ENCODE measurements around the gene RPTN. TPM values are rescaled to one million over a fixed set of nuclear protein-coding genes. Genes with fewer than 3 reads are reported as not detected.

Gene RPTN
- total RNA-seq, 1 experiment from 2014 or later: not detected

GRCh38 chr1:152112101-152112884 lies 46.7 kb downstream of the RPTN start:
- BruUV-seq (replicated peaks): no TSS peak
- CTCF ChIA-PET: interaction anchor here (0.6 to 5.5 kb wide), 6 partner anchors 11 to 112 kb away, joined by 3 to 78 read pairs (median 4); no protein-coding TSS in a partner anchor
- no peaks in the 10 kb centered on the region for H3K36me3 Mint-ChIP-seq (ENCODE audit: insufficient read depth, unreplicated experiment)
- H3K4me3 Mint-ChIP-seq (ENCODE audit: unreplicated experiment): no peak overlapping the region
- peaks cover 7% of the 10 kb centered on the region for H3K9me3 Mint-ChIP-seq (ENCODE audit: unreplicated experiment)
- H3K27me3 Mint-ChIP-seq (ENCODE audit: insufficient read depth, unreplicated experiment): no peaks in the 10 kb centered on the region
- intact Hi-C loops (cut with micrococcal nuclease): no loop called here
- no peaks in the 10 kb centered on the region for H3K4me1 Mint-ChIP-seq (ENCODE audit: insufficient read depth, unreplicated experiment)
- H3K27ac Mint-ChIP-seq (ENCODE audit: low read depth, unreplicated experiment): no peak overlapping the region
- DNase-seq (ENCODE audit: unreplicated experiment): no peak
- TF ChIP-seq CTCF (IDR thresholded peaks at IDR 0.05; ENCODE audit: unreplicated experiment): no peak
- POLR2A ChIA-PET: interaction anchor here (0.6 to 4.5 kb wide), 6 partner anchors 8 to 71 kb away, joined by 3 to 45 read pairs (median 6); no protein-coding TSS in a partner anchor

- TF ChIP-seq CTCF (IDR thresholded peaks at IDR 0.05; ENCODE audit: unreplicated experiment): no peak
- H3K27ac Mint-ChIP-seq (ENCODE audit: low read depth, unreplicated experiment): no peak overlapping the region
- H3K9me3 Mint-ChIP-seq (ENCODE audit: unreplicated experiment): peaks cover 7% of the 10 kb centered on the region
- DNase-seq (ENCODE audit: unreplicated experiment): no peak
- POLR2A ChIA-PET: interaction anchor here (1.3 to 4.5 kb wide), 7 partner anchors 16 to 119 kb away, joined by 3 to 45 read pairs (median 15); partner anchors contain the start of gene S100A11
- no peak overlapping the region for H3K4me3 Mint-ChIP-seq (ENCODE audit: unreplicated experiment)
- no TSS peak for BruUV-seq (replicated peaks)
- intact Hi-C loops (cut with micrococcal nuclease): loop anchor here (2.0 kb wide), 1 partner anchor 31 kb away; no protein-coding TSS in a partner anchor
- no peaks in the 10 kb centered on the region for H3K4me1 Mint-ChIP-seq (ENCODE audit: insufficient read depth, unreplicated experiment)
- no peaks in the 10 kb centered on the region for H3K36me3 Mint-ChIP-seq (ENCODE audit: insufficient read depth, unreplicated experiment)
- CTCF ChIA-PET: interaction anchor here (0.6 to 5.5 kb wide), 8 partner anchors 8 to 347 kb away, joined by 3 to 78 read pairs (median 5); no protein-coding TSS in a partner anchor
- H3K27me3 Mint-ChIP-seq (ENCODE audit: insufficient read depth, unreplicated experiment): no peaks in the 10 kb centered on the region
Measured at GRCh38 chr1:152111515-152111968, 47.5 kb downstream of the RPTN start.

- Mint-ChIP-seq H3K9me3 (ENCODE audit: unreplicated experiment) (peaks cover 7% of the 10 kb centered on the region), H3K27me3 (ENCODE audit: insufficient read depth, unreplicated experiment) (no peaks in the 10 kb centered on the region), H3K4me3 (ENCODE audit: unreplicated experiment) (no peak overlapping the region), H3K27ac (ENCODE audit: low read depth, unreplicated experiment) (no peak overlapping the region), H3K36me3 (ENCODE audit: insufficient read depth, unreplicated experiment) (no peaks in the 10 kb centered on the region), H3K4me1 (ENCODE audit: insufficient read depth, unreplicated experiment) (no peaks in the 10 kb centered on the region)
- peak; percentile 71 for DNase-seq (ENCODE audit: unreplicated experiment)
- ChIA-PET POLR2A (interaction anchor here (0.6 to 4.5 kb wide), 27 partner anchors 10 to 726 kb away, joined by 3 to 45 read pairs (median 4); partner anchors contain the start of genes S100A10, S100A11, TCHHL1 and THEM4), CTCF (interaction anchor here (0.6 to 5.5 kb wide), 17 partner anchors 9 to 385 kb away, joined by 3 to 78 read pairs (median 5); no protein-coding TSS in a partner anchor)
- no peak for TF ChIP-seq CTCF (IDR thresholded peaks at IDR 0.05; ENCODE audit: unreplicated experiment)
- BruUV-seq (replicated peaks): no TSS peak
- intact Hi-C loops (cut with micrococcal nuclease): loop anchor here (2.0 kb wide), 1 partner anchor 32 kb away; no protein-coding TSS in a partner anchor
Measured at GRCh38 chr1:152110860-152111514, 48.0 kb downstream of the RPTN start.
